Lower lobe of right lung (tissue), 2 donors: ENCODE results near the gene NAP1L4. TPM values are rescaled to one million over a fixed set of nuclear protein-coding genes. Genes with fewer than 3 reads are reported as not detected.
"Not testable (repeated sequence)": the region's sequence is repeated elsewhere in the genome, so short reads cannot be mapped to it uniquely, and the experiment has no call there.

Source experiments
- ATAC-seq, 2 donors: fragments of 200-7000 bp; cut with Tn5 transposase; one replicate each; pipeline ENCODE4 v1.9.1; 2020 to 2022; ENCODE audit warnings: mild to moderate bottlenecking in 2 of 2, moderate library complexity in 2 of 2
- DNase-seq: peaks from one replicate; pipeline ENCODE4 v3.0.0-alpha.2; 2020
- H3K27ac ChIP-seq: fragments of 200-600 bp; one replicate; pipeline ENCODE4 v1.8.0; 2022
- H3K27me3 ChIP-seq: fragments of 200-600 bp; one replicate; pipeline ENCODE4 v1.8.0; 2022; ENCODE audit warnings: low read depth
- H3K36me3 ChIP-seq: fragments of 200-600 bp; one replicate; pipeline ENCODE4 v1.8.0; 2022; ENCODE audit warnings: mild to moderate bottlenecking
- H3K4me1 ChIP-seq: fragments of 200-600 bp; one replicate; pipeline ENCODE4 v1.8.0; 2022
- H3K4me3 ChIP-seq: fragments of 200-600 bp; one replicate; pipeline ENCODE4 v1.8.0; 2022; ENCODE audit warnings: mild to moderate bottlenecking
- H3K9me3 ChIP-seq: fragments of 200-600 bp; one replicate; pipeline ENCODE4 v1.8.0; 2022
- intact Hi-C: fragments of 100-400 bp; cut with DNase I; formaldehyde crosslinking; loops from one replicate; pipeline ENCODE4 v1.11.0; 2022
- total RNA-seq: library from RNA; stranded (reverse); fragmentation: NEBNext Ultra II Directional; extraction: Animal tissue kit (Norgen Biotek cat#: 25700); gene quantifications from one replicate; pipeline ENCODE4 v1.2.1, GENCODE V29; 2021
- TF ChIP-seq, protein P1 (sequence below): fragments of 200-600 bp; IDR thresholded peaks from one replicate; pipeline ENCODE4 v1.8.0; 2022; ENCODE audit warnings: antibody characterized with exemption, mild to moderate bottlenecking
- donor health status: DM: no; HTN: yes; CAD: no; lungs with severe emphysema.

Gene NAP1L4
- total RNA-seq, 1 donor from 2014 or later, result 96.8 TPM

DNA sequence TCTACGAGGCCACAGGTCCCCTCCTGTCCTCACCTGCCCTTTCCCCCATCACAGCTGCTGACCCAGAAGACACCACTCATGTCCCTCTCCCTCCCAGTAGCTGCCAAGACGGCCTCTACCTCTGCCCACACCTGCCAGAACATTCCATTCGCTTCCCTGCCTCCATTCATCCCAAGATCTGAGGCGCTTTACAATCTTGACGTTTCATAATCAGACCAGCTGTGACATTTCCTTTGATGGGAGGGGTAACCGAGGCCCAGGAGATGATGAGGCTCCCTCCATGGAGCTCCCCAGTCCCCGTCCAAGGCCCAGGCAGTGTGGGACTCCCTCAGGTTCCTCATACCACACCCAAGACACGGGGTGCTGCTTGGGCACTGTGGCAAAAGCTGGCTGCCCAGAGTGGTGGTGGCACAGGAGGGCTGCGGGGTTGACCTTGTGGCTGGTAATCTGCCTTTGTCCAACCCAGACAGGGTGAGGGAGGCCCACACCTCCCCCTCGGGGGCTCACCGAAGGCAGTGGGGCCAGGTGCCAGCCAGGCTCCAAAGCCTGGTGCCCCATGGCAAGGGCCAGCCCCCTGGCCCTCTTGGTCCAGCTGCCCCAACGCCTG, 80.2 kb downstream of the NAP1L4 start:
- TF ChIP-seq, protein P1, sequence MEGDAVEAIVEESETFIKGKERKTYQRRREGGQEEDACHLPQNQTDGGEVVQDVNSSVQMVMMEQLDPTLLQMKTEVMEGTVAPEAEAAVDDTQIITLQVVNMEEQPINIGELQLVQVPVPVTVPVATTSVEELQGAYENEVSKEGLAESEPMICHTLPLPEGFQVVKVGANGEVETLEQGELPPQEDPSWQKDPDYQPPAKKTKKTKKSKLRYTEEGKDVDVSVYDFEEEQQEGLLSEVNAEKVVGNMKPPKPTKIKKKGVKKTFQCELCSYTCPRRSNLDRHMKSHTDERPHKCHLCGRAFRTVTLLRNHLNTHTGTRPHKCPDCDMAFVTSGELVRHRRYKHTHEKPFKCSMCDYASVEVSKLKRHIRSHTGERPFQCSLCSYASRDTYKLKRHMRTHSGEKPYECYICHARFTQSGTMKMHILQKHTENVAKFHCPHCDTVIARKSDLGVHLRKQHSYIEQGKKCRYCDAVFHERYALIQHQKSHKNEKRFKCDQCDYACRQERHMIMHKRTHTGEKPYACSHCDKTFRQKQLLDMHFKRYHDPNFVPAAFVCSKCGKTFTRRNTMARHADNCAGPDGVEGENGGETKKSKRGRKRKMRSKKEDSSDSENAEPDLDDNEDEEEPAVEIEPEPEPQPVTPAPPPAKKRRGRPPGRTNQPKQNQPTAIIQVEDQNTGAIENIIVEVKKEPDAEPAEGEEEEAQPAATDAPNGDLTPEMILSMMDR, result no peak
- Histone ChIP-seq H3K27me3 (peaks cover 4% of the 10 kb centered on the region), H3K4me1 (peaks cover 21% of the 10 kb centered on the region), H3K4me3 (no peak overlapping the region), H3K9me3 (no peaks in the 10 kb centered on the region), H3K36me3 (no peaks in the 10 kb centered on the region), H3K27ac (peak overlapping the region; percentile 68)
- intact Hi-C loops, result no loop called here
- DNase-seq (no peak), ATAC-seq (peak; percentile 6 to 28)

DNA sequence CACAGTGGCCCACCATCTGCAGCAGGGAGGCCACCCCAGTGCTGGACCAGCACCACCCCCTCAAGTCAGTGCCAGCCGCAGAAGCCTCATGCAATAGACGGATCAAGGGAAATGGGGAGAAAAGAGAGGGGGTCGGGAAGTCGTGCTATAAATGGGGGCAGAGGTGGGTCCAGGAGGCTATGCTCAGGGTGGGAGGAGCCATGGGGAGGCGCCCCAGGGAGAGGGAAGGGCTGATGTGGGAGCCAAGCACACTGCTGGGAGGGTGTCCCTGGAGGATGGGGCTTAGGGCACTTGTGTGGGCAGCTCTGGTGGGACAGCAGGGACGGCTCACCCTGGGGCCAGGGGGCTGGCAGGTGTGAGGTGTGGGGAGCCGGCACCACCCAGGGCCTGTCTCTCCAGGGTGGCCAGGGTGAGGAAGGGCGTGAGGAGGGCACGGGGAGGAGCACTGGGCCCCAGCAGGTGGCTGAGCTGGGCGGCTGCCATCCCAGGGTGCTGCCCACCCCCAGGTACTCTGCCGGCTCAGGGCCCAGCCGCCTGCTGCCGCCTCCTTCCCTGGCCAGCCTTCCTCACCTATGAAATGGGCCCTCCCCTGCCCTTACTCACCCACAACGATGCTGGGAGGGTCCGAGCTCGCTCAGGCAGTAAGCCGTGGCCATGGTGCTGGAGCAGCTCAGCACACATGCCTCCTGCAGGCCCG, 80.9 kb downstream of the NAP1L4 start:
- no peaks in the 10 kb centered on the region for H3K9me3 ChIP-seq
- TF ChIP-seq, protein P1, result no peak
- H3K4me1 ChIP-seq, result peaks cover 21% of the 10 kb centered on the region
- no peak overlapping the region for H3K27ac ChIP-seq
- no peaks in the 10 kb centered on the region for H3K36me3 ChIP-seq
- intact Hi-C loops, result no loop called here
- DNase-seq (no peak), ATAC-seq (no peak)
- no peak overlapping the region for H3K4me3 ChIP-seq
- peaks cover 4% of the 10 kb centered on the region for H3K27me3 ChIP-seq

DNA sequence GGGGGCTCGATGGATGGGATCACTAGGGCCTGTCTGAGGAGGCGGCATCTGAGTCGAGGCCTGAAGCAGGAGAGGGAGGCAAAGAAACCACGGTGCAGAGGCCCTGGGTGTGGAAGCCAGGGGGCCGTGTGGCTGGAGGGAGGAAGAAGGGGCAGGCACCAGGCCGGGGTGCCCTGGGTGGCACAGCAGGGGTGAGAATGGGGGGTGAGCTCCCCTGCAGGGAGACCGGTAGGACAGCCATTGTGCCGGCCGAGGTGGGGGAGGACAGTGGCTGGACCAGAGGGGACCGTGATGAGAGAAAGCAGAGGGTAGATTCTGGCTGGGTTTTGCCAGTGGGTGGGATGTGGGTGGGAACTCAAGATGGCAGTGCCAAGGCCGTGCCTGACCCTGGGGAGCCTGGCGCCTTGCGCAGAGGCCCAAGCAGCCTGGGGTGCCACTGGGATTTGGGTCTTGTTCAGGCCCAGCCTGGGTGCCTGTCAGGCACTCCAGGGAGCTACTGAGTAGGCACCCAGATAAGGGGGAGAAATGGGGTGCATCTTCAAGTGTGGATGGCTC, 81.7 kb downstream of the NAP1L4 start:
- DNase-seq (no peak), ATAC-seq (no peak)
- Histone ChIP-seq H3K4me1 (peaks cover 21% of the 10 kb centered on the region), H3K9me3 (no peaks in the 10 kb centered on the region), H3K27me3 (peaks cover 4% of the 10 kb centered on the region), H3K36me3 (no peaks in the 10 kb centered on the region), H3K4me3 (no peak overlapping the region), H3K27ac (no peak overlapping the region)
- TF ChIP-seq, protein P1, result no peak
- intact Hi-C loops, result no loop called here

DNA sequence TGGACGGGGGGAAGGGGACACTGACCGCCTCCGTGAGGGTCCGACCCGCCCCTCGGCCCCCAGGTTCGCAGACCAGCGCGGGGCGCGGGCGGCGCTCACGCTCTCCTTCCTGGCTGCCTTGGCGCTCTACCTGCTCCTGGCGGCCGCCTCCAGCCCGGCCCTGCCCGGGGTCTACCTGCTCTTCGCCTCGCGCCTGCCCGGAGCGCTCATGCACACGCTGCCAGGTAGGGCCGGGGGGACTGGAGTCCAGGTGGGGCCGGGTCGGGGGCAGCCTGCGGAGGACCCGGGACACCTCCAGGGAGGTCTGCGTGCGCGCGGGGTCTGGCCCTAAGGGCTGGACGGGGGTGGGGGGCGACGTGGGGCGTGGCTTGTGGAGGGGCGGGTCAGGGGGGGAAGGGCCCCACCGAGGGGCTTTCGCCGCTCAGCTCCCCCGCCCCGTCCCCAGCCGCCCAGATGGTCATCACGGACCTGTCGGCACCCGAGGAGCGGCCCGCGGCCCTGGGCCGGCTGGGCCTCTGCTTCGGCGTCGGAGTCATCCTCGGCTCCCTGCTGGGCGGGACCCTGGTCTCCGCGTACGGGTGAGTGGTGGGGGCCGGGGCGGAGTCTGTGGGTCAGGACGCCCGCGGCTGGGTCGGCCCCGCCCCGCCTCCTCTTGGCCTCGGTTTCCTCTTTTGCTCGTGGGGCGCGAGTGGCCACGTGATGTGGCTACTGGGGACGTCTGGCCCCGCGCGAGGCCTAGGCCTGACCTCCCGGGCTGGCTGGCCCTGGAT, 82.8 kb downstream of the NAP1L4 start:
- H3K27ac ChIP-seq, result no peak overlapping the region
- ATAC-seq, result no peak

DNA sequence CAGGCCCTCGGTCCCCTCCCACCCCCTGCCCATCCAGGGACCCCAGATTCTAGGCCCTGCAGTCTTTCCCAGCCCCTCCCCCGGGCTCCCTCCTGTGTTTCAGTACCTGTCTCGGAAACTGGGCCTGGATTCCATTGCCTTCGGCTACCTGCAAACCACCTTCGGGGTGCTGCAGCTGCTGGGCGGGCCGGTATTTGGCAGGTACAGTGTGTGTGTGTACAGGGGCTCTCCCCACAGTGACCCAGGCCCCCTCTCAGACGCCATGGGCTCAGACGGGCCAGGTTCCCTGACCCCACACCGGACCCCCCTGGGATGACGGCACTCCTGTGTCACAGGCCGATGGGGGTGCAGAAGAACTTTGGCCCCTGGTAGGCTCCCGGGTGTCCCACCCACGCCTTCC, 84.0 kb downstream of the NAP1L4 start:
- TF ChIP-seq, protein P1, result no peak
- intact Hi-C loops, result no loop called here
- H3K9me3 ChIP-seq, result no peaks in the 10 kb centered on the region
- DNase-seq (no peak), ATAC-seq (no peak)
- no peak overlapping the region for H3K27ac ChIP-seq
- H3K36me3 ChIP-seq, result no peaks in the 10 kb centered on the region
- peaks cover 4% of the 10 kb centered on the region for H3K27me3 ChIP-seq
- peaks cover 24% of the 10 kb centered on the region for H3K4me1 ChIP-seq
- no peak overlapping the region for H3K4me3 ChIP-seq

More for the DNA sequence above, 82.8 kb downstream of the NAP1L4 start:
- TF ChIP-seq, protein P1, result no peak
- DNase-seq, result no peak
- H3K27me3 ChIP-seq, result peaks cover 4% of the 10 kb centered on the region
- H3K9me3 ChIP-seq, result no peaks in the 10 kb centered on the region
- H3K4me3 ChIP-seq, result no peak overlapping the region
- intact Hi-C loops, result no loop called here
- H3K36me3 ChIP-seq, result no peaks in the 10 kb centered on the region
- peaks cover 17% of the 10 kb centered on the region for H3K4me1 ChIP-seq

DNA sequence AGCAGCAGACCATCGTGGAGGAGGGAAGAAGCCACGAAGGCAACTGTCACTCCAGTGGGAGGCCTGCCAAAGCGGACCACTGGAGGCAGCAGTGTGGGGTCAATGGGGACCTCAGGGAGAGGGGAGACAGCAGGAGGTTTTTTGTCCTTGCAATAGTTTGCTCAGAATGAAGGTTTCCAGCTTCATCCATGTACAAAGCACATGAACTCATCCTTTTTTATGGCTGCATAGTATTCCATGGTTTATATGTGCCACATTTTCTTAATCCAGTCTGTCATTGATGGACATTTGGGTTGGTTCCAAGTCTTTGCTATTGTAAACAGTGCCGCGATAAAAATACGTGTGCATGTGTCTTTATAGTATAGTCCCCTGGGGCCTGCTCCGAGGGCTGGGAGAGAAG, 86.8 kb downstream of the NAP1L4 start:
- ATAC-seq, H3K9me3 ChIP-seq, H3K36me3 ChIP-seq, intact Hi-C loops, H3K4me3 ChIP-seq, DNase-seq, H3K27ac ChIP-seq, H3K27me3 ChIP-seq: not testable (repeated sequence)
- peaks cover 36% of the 10 kb centered on the region for H3K4me1 ChIP-seq
